HepG2 (cell line): ENCODE results near the gene NFIL3. TPM values are rescaled to one million over a fixed set of nuclear protein-coding genes. Genes with fewer than 3 reads are reported as not detected.

ENCODE experiments used
- BHLHE40 ChIP-seq: IDR thresholded peaks from 2 replicates; pipeline ENCODE4 v1.6.1; 2011; ENCODE audit warnings: low read length, improper control_type of control experiment
- HCFC1 ChIP-seq: fragments of 150-350 bp; IDR thresholded peaks from 2 replicates; pipeline ENCODE4 v1.6.1; 2014; ENCODE audit warnings: low read depth, low read length
- HHEX ChIP-seq: IDR thresholded peaks from 2 replicates; pipeline ENCODE4 v1.6.1; 2016; ENCODE audit warnings: control low read depth
- HIVEP1 ChIP-seq: sonication (generic); formaldehyde crosslinking; IDR thresholded peaks from 2 replicates; pipeline ENCODE4 v1.4.0; 2020; ENCODE audit warnings: mild to moderate bottlenecking, missing genetic modification reagents
- MED1 ChIP-seq: sonication (generic); formaldehyde crosslinking; IDR thresholded peaks from 2 replicates; pipeline ENCODE4 v1.4.0; 2020; ENCODE audit warnings: missing genetic modification reagents
- MZF1 ChIP-seq: sonication (generic); formaldehyde crosslinking; IDR thresholded peaks from 2 replicates; pipeline ENCODE4 v1.8.1; 2023; ENCODE audit warnings: mild to moderate bottlenecking, missing genetic modification reagents, borderline replicate concordance
- NFE2L2 ChIP-seq: fragments of 150-350 bp; IDR thresholded peaks from 2 replicates; pipeline ENCODE4 v1.6.1; 2014; ENCODE audit warnings: low read length
- RBAK ChIP-seq: sonication (generic); formaldehyde crosslinking; IDR thresholded peaks from 2 replicates; pipeline ENCODE4 v1.5.1; 2020; ENCODE audit warnings: mild to moderate bottlenecking, missing genetic modification reagents
- SIX1 ChIP-seq: sonication (generic); formaldehyde crosslinking; IDR thresholded peaks from 2 replicates; pipeline ENCODE4 v1.4.0; 2020; ENCODE audit warnings: missing genetic modification reagents, borderline replicate concordance
- TARDBP ChIP-seq: sonication (generic); formaldehyde crosslinking; IDR thresholded peaks from 2 replicates; pipeline ENCODE4 v1.8.0; 2022; ENCODE audit warnings: mild to moderate bottlenecking, missing genetic modification reagents
- TFDP1 ChIP-seq: IDR thresholded peaks from 2 replicates; pipeline ENCODE4 v1.6.1; 2016; ENCODE audit warnings: missing compliant biosample characterization, missing genetic modification reagents, borderline replicate concordance
- ZBTB20 ChIP-seq: sonication (generic); formaldehyde crosslinking; IDR thresholded peaks from 2 replicates; pipeline ENCODE4 v1.8.1; 2023; ENCODE audit warnings: missing genetic modification reagents, low read depth, mild to moderate bottlenecking, borderline replicate concordance
- ZKSCAN5 ChIP-seq: sonication (generic); formaldehyde crosslinking; IDR thresholded peaks from 2 replicates; pipeline ENCODE4 v1.5.1; 2020; ENCODE audit warnings: mild to moderate bottlenecking, missing genetic modification reagents
- ZNF274 ChIP-seq: sonication (generic); formaldehyde crosslinking; IDR thresholded peaks from 2 replicates; pipeline ENCODE4 v1.5.1; 2020; ENCODE audit warnings: mild to moderate bottlenecking, missing genetic modification reagents
- ZNF292 ChIP-seq: sonication (generic); formaldehyde crosslinking; IDR thresholded peaks from 2 replicates; pipeline ENCODE4 v1.8.1; 2022; ENCODE audit warnings: mild to moderate bottlenecking, low read depth, missing genetic modification reagents, borderline replicate concordance
- ZNF383 ChIP-seq: sonication (generic); formaldehyde crosslinking; IDR thresholded peaks from 2 replicates; pipeline ENCODE4 v1.4.0; 2020; ENCODE audit warnings: missing genetic modification reagents, mild to moderate bottlenecking, borderline replicate concordance
- ZNF589 ChIP-seq: sonication (generic); formaldehyde crosslinking; conservative IDR thresholded peaks from 2 replicates; pipeline ENCODE4 v1.8.0; 2022; ENCODE audit warnings: mild to moderate bottlenecking, moderate library complexity, missing genetic modification reagents
- ZNF616 ChIP-seq: sonication (generic); formaldehyde crosslinking; IDR thresholded peaks from 2 replicates; pipeline ENCODE4 v1.5.0; 2020; ENCODE audit warnings: low read depth, mild to moderate bottlenecking, missing genetic modification reagents
- ZNF790 ChIP-seq: sonication (generic); formaldehyde crosslinking; IDR thresholded peaks from 2 replicates; pipeline ENCODE4 v1.8.0; 2022; ENCODE audit warnings: missing genetic modification reagents, mild to moderate bottlenecking, borderline replicate concordance
- polyA plus RNA-seq, 8 experiments: library from polyadenylated mRNA; depleted of rRNA in 3 of 8; stranded (reverse) in 7 of 8; unstranded in 1 of 8; fragments of >200 nt; fragmentation: Illumina TruSeq in 4 of 8; extraction: Trizol in 4 of 8; gene quantifications; 2 replicates each; pipeline versions ENCODE4 v1.2.1 to v1.2.3, GENCODE V29; 2011 to 2016; ENCODE audit warnings: low read depth in 4 of 8, missing spikeins in 1 of 8, mixed read lengths in 1 of 8; ENCODE audit not compliant: insufficient read depth in 1 of 8
- total RNA-seq, 5 experiments: library from RNA; depleted of rRNA; stranded (reverse); fragments of >200 nt; fragmentation: Illumina TruSeq; extraction: Trizol; gene quantifications; 2 replicates each; pipeline ENCODE4 v1.2.3, GENCODE V29; 2016; ENCODE audit warnings: low read depth in 1 of 5
- TF ChIP-seq, protein P1 (sequence below): sonication (generic); formaldehyde crosslinking; IDR thresholded peaks from 2 replicates; pipeline ENCODE4 v1.4.0; 2020; ENCODE audit warnings: missing genetic modification reagents
- TF ChIP-seq, protein P2 (sequence below): sonication (generic); formaldehyde crosslinking; IDR thresholded peaks from 2 replicates; pipeline ENCODE4 v1.4.0; 2020; ENCODE audit warnings: missing genetic modification reagents, borderline replicate concordance
- TF ChIP-seq, protein P3 (sequence below), 2 experiments: fragments of 450-650 bp in 1 of 2; sonication (generic) in 1 of 2; formaldehyde crosslinking; IDR thresholded peaks; 2 replicates each; pipeline versions ENCODE4 v1.5.0 to v1.8.0; 2020 to 2022; ENCODE audit warnings: mild to moderate bottlenecking in 1 of 2, missing genetic modification reagents in 1 of 2
- TF ChIP-seq, protein P4 (sequence below): sonication (generic); formaldehyde crosslinking; IDR thresholded peaks from 2 replicates; pipeline ENCODE4 v1.4.0; 2020; ENCODE audit warnings: missing genetic modification reagents

NFIL3 gene
- total and polyA plus RNA-seq, 2 of the 13 experiments (the other 11 are each of a cell fraction or from before 2014, with no cell fraction given), result 46.6 to 54.2 TPM

DNA sequence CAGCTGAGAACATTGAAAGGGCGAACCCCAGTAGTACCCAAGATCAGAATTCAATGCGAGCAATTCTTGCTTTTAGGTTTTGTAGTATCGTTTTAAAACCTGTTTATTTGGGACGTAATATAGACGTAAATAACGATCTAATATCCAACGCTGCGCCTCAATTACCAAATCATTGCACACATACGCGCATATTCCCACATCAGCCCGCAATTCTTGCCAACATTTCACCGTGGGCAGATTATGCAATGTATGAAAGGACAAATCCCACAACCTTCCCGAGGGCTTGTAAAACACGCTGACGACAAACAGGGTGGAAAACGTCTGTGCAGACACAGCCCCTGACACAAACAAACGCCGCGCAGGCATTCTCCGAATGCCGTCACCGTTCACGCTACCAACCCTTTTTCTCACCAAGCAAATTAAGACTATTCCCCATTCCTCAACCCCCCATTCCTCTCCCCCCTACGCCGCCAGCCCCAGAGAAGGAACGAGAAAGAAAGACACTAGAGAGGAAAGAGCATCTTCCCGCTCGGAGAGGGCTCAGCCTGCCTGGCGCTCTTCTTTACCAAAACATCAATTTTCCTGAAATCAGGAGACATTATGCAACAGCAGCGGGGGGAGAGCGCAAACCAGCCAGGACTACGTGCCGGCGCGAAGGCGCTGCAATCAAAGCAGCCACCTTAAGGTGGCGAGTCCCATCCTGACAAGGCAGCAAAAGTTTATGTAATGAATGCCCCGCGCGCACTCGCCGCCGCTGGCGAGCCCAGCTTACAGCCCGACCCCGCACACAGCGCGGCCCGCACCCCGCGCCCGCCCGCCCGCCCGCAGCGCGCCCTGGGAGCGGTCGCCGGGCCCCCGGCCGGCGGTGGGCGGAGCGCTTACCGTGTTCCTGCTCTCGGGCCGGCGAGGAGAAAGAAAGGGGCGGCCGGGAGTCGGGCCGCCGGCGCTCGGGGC lies 597 bp downstream of the NFIL3 start (continued):
- TF ChIP-seq ZNF790 (CRISPR knock-in tag), result no peak
- no peak for TF ChIP-seq MZF1
- no peak for TF ChIP-seq HIVEP1 (CRISPR knock-in tag)
- TF ChIP-seq, protein P1, sequence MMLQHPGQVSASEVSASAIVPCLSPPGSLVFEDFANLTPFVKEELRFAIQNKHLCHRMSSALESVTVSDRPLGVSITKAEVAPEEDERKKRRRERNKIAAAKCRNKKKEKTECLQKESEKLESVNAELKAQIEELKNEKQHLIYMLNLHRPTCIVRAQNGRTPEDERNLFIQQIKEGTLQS (CRISPR knock-in tag), result no peak
- TF ChIP-seq TARDBP (CRISPR knock-in tag), result no peak
- no peak for TF ChIP-seq ZBTB20 (CRISPR knock-in tag)
- TF ChIP-seq HHEX (CRISPR knock-in tag), result no peak
- no peak for TF ChIP-seq HCFC1
- no peak for TF ChIP-seq ZKSCAN5 (CRISPR knock-in tag)
- TF ChIP-seq, protein P2, sequence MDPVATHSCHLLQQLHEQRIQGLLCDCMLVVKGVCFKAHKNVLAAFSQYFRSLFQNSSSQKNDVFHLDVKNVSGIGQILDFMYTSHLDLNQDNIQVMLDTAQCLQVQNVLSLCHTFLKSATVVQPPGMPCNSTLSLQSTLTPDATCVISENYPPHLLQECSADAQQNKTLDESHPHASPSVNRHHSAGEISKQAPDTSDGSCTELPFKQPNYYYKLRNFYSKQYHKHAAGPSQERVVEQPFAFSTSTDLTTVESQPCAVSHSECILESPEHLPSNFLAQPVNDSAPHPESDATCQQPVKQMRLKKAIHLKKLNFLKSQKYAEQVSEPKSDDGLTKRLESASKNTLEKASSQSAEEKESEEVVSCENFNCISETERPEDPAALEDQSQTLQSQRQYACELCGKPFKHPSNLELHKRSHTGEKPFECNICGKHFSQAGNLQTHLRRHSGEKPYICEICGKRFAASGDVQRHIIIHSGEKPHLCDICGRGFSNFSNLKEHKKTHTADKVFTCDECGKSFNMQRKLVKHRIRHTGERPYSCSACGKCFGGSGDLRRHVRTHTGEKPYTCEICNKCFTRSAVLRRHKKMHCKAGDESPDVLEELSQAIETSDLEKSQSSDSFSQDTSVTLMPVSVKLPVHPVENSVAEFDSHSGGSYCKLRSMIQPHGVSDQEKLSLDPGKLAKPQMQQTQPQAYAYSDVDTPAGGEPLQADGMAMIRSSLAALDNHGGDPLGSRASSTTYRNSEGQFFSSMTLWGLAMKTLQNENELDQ (CRISPR knock-in tag), result no peak
- TF ChIP-seq ZNF589 (CRISPR knock-in tag), result 0 out of 2 replicates have a peak, but pooled peaks have one; percentile 54
- no peak for TF ChIP-seq NFE2L2
- TF ChIP-seq, protein P3, sequence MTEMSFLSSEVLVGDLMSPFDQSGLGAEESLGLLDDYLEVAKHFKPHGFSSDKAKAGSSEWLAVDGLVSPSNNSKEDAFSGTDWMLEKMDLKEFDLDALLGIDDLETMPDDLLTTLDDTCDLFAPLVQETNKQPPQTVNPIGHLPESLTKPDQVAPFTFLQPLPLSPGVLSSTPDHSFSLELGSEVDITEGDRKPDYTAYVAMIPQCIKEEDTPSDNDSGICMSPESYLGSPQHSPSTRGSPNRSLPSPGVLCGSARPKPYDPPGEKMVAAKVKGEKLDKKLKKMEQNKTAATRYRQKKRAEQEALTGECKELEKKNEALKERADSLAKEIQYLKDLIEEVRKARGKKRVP (CRISPR knock-in tag; IDR thresholded peaks at IDR 0.05), result peak in 1 of 2 experiments; percentile 50; a peak in 1 of 4 replicates
- no peak for TF ChIP-seq ZNF274 (CRISPR knock-in tag)
- TF ChIP-seq ZNF383 (CRISPR knock-in tag), result no peak
- TF ChIP-seq ZNF616 (CRISPR knock-in tag), result no peak
- no peak for TF ChIP-seq TFDP1 (CRISPR knock-in tag)
- no peak for TF ChIP-seq ZNF292
- TF ChIP-seq MED1 (CRISPR knock-in tag), result peak; percentile 32
- no peak for TF ChIP-seq SIX1 (CRISPR knock-in tag)
- TF ChIP-seq RBAK (CRISPR knock-in tag), result no peak
- no peak for TF ChIP-seq BHLHE40
- TF ChIP-seq, protein P4, sequence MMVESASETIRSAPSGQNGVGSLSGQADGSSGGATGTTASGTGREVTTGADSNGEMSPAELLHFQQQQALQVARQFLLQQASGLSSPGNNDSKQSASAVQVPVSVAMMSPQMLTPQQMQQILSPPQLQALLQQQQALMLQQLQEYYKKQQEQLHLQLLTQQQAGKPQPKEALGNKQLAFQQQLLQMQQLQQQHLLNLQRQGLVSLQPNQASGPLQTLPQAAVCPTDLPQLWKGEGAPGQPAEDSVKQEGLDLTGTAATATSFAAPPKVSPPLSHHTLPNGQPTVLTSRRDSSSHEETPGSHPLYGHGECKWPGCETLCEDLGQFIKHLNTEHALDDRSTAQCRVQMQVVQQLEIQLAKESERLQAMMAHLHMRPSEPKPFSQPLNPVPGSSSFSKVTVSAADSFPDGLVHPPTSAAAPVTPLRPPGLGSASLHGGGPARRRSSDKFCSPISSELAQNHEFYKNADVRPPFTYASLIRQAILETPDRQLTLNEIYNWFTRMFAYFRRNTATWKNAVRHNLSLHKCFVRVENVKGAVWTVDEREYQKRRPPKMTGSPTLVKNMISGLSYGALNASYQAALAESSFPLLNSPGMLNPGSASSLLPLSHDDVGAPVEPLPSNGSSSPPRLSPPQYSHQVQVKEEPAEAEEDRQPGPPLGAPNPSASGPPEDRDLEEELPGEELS (CRISPR knock-in tag), result no peak
